H1 (cell line): ENCODE measurements around the gene RAB2B. TPM values are rescaled to one million over a fixed set of nuclear protein-coding genes. Genes with fewer than 3 reads are reported as not detected.

Experiments
- CTCF ChIA-PET: fragments of 300-600 bp; sonication (Branson Sonifier 250); formaldehyde crosslinking; loops from one replicate; lab custom pipeline; 2021; ENCODE audit not compliant: partially characterized antibody; lab: Charles Lee
- POLR2A ChIA-PET: fragments of 300-600 bp; sonication (Branson Sonifier 250); formaldehyde crosslinking; loops from one replicate; lab custom pipeline; 2021; ENCODE audit warnings: inconsistent platforms; ENCODE audit not compliant: partially characterized antibody; lab: Charles Lee
- DNase-seq, 2 experiments: peaks; one replicate each; pipeline versions ENCODE4 v3.0.0 to v3.0.0-alpha.2; 2010 to 2022; ENCODE audit warnings: low spot score in 2 of 2, low read depth in 1 of 2, mixed read lengths in 1 of 2
- FAIRE-seq: peaks from 2 replicates; lab custom pipeline; 2011; peaks lifted over from hg19 to GRCh38; lab: Jason Lieb, UNC
- H2AFZ ChIP-seq: 2 replicates; pipeline ENCODE4 v1.8.1; 2012; ENCODE audit warnings: low read length, inconsistent platforms
- H2AK5ac ChIP-seq: 2 replicates; pipeline ENCODE4 v1.6.1; 2013; ENCODE audit warnings: low read depth, low read length
- H2BK120ac ChIP-seq: replicated peaks from 2 replicates; pipeline ENCODE3; 2013; ENCODE audit warnings: low read depth, low read length, inconsistent platforms
- H2BK12ac ChIP-seq: 2 replicates; pipeline ENCODE4 v1.6.1; 2013; ENCODE audit warnings: low read depth, low read length
- H2BK15ac ChIP-seq: 2 replicates; pipeline ENCODE4 v1.6.1; 2013; ENCODE audit warnings: low read length
- H2BK20ac ChIP-seq: 2 replicates; pipeline ENCODE4 v1.6.1; 2013; ENCODE audit warnings: low read length
- H2BK5ac ChIP-seq: 2 replicates; pipeline ENCODE4 v1.6.1; 2013; ENCODE audit warnings: low read depth, low read length
- H3K14ac ChIP-seq: 2 replicates; pipeline ENCODE4 v1.6.1; 2013; ENCODE audit warnings: inconsistent platforms; ENCODE audit not compliant: insufficient read length
- H3K18ac ChIP-seq: 2 replicates; pipeline ENCODE4 v1.6.1; 2013; ENCODE audit warnings: low read length; ENCODE audit errors: extremely low read depth
- H3K23ac ChIP-seq: 2 replicates; pipeline ENCODE4 v1.6.1; 2013; ENCODE audit warnings: inconsistent platforms; ENCODE audit not compliant: insufficient read length
- H3K23me2 ChIP-seq: 2 replicates; pipeline ENCODE4 v1.6.1; 2013; ENCODE audit warnings: low read depth, low read length
- H3K27ac ChIP-seq: 2 replicates; pipeline ENCODE4 v1.6.1; 2011; ENCODE audit warnings: low read depth, low read length, inconsistent platforms
- H3K27me3 ChIP-seq, 4 experiments: replicated peaks in 1 of 4; 1 replicate in 1 of 4; 2 replicates in 3 of 4; pipeline versions ENCODE4 v1.6.1 to v1.8.1; 2011 to 2013; ENCODE audit warnings: low read length in 3 of 4, mild to moderate bottlenecking in 3 of 4, inconsistent platforms in 2 of 4, mixed read lengths in 2 of 4, moderate library complexity in 1 of 4; ENCODE audit not compliant: control insufficient read depth in 3 of 4, insufficient read depth in 3 of 4; ENCODE audit errors: extremely low read depth in 1 of 4
- H3K36me3 ChIP-seq, 4 experiments: 2 replicates each; pipeline versions ENCODE4 v1.6.1 to v1.8.1; 2011 to 2013; ENCODE audit warnings: mild to moderate bottlenecking in 4 of 4, low read length in 3 of 4, moderate library complexity in 2 of 4, control low read depth in 1 of 4, inconsistent platforms in 1 of 4; ENCODE audit not compliant: insufficient read depth in 4 of 4, control insufficient read depth in 2 of 4
- H3K4ac ChIP-seq: replicated peaks from 2 replicates; pipeline ENCODE3; 2013; ENCODE audit warnings: low read length, low read depth, mixed read lengths, inconsistent platforms; ENCODE audit not compliant: insufficient read length
- H3K4me1 ChIP-seq, 4 experiments: replicated peaks in 1 of 4; 1 replicate in 1 of 4; 2 replicates in 3 of 4; pipeline versions ENCODE4 v1.6.1 to v1.8.1; 2011 to 2013; ENCODE audit warnings: low read length in 3 of 4, inconsistent platforms in 2 of 4, mixed read lengths in 1 of 4; ENCODE audit not compliant: insufficient read depth in 4 of 4, control insufficient read depth in 3 of 4
- H3K4me2 ChIP-seq, 2 experiments: 2 replicates each; pipeline versions ENCODE4 v1.6.1 to v1.8.1; 2011 to 2013; ENCODE audit warnings: low read depth in 2 of 2, low read length in 2 of 2, control low read depth in 1 of 2, inconsistent platforms in 1 of 2, mild to moderate bottlenecking in 1 of 2; ENCODE audit not compliant: insufficient read depth in 1 of 2
- H3K4me3 ChIP-seq, 4 experiments: fragments of 200-600, 300-600 bp in 1 of 4; sonication (generic), shearing (Covaris generic), sonication (Bioruptor Twin) in 1 of 4; 2 replicates each; pipeline versions ENCODE4 v1.5.1 to v1.8.1; 2011 to 2016; ENCODE audit warnings: low read length in 4 of 4, low read depth in 3 of 4, control low read depth in 2 of 4, inconsistent platforms in 2 of 4, mild to moderate bottlenecking in 2 of 4, mixed read lengths in 1 of 4, moderate library complexity in 1 of 4; ENCODE audit not compliant: insufficient read depth in 2 of 4; ENCODE audit errors: extremely low read depth in 1 of 4
- H3K56ac ChIP-seq: replicated peaks from 2 replicates; pipeline ENCODE3; 2013; ENCODE audit warnings: low read depth, mild to moderate bottlenecking, mixed read lengths, low read length, inconsistent platforms; ENCODE audit not compliant: insufficient read length
- H3K79me1 ChIP-seq: 2 replicates; pipeline ENCODE4 v1.6.1; 2013; ENCODE audit warnings: low read depth, low read length, control low read depth
- H3K79me2 ChIP-seq, 2 experiments: 2 replicates each; pipeline versions ENCODE4 v1.6.1 to v1.8.1; 2012 to 2013; ENCODE audit warnings: low read length in 2 of 2, mild to moderate bottlenecking in 2 of 2, inconsistent platforms in 1 of 2; ENCODE audit not compliant: insufficient read depth in 2 of 2, control insufficient read depth in 1 of 2
- H3K9ac ChIP-seq, 4 experiments: replicated peaks in 1 of 4; 1 replicate in 1 of 4; 2 replicates in 3 of 4; pipeline versions ENCODE4 v1.6.1 to v1.8.1; 2011 to 2013; ENCODE audit warnings: low read depth in 3 of 4, low read length in 3 of 4, control low read depth in 2 of 4, mild to moderate bottlenecking in 2 of 4, moderate library complexity in 2 of 4, inconsistent platforms in 1 of 4; ENCODE audit errors: extremely low read depth in 1 of 4
- H3K9me3 ChIP-seq, 2 experiments: 2 replicates each; pipeline versions ENCODE4 v1.6.1 to v1.8.1; 2012 to 2013; ENCODE audit warnings: mild to moderate bottlenecking in 2 of 2, moderate library complexity in 2 of 2, control low read depth in 1 of 2, inconsistent platforms in 1 of 2, low read depth in 1 of 2, low read length in 1 of 2, mixed read lengths in 1 of 2; ENCODE audit not compliant: insufficient read depth in 2 of 2
- H4K20me1 ChIP-seq, 2 experiments: replicated peaks in 1 of 2; 2 replicates each; pipeline versions ENCODE3 to v1.8.1; 2011 to 2013; ENCODE audit warnings: inconsistent platforms in 2 of 2, low read length in 2 of 2, mild to moderate bottlenecking in 1 of 2; ENCODE audit not compliant: insufficient read depth in 2 of 2, control insufficient read depth in 1 of 2
- H4K5ac ChIP-seq: 2 replicates; pipeline ENCODE4 v1.6.1; 2013; ENCODE audit warnings: low read length, low read depth, mixed read lengths, inconsistent platforms; ENCODE audit not compliant: insufficient read length
- H4K8ac ChIP-seq: 2 replicates; pipeline ENCODE4 v1.8.0; 2013; ENCODE audit warnings: mild to moderate bottlenecking, moderate library complexity, low read length, inconsistent platforms; ENCODE audit not compliant: insufficient read depth; ENCODE audit errors: extremely low read depth
- H4K91ac ChIP-seq: replicated peaks from 2 replicates; pipeline ENCODE3; 2013; ENCODE audit warnings: low read length, mixed read lengths, inconsistent platforms; ENCODE audit not compliant: insufficient read length
- ATF2 ChIP-seq: IDR thresholded peaks from 2 replicates; pipeline ENCODE4 v1.6.1; 2012; ENCODE audit warnings: low read length, inconsistent platforms
- CBX5 ChIP-seq: fragments of 300-800, 300-1000 bp; sonication (generic); IDR thresholded peaks from 2 replicates; pipeline ENCODE4 v1.7.1; 2016; ENCODE audit warnings: antibody characterized with exemption, low read length, low read depth
- CTCF ChIP-seq, 3 experiments: IDR thresholded peaks; 1 replicate in 2 of 3; 2 replicates in 1 of 3; pipeline versions ENCODE4 v1.5.1 to v1.6.1; 2011; ENCODE audit warnings: low read length in 3 of 3, mild to moderate bottlenecking in 3 of 3, inconsistent platforms in 2 of 3, low read depth in 1 of 3, moderate library complexity in 1 of 3; ENCODE audit not compliant: insufficient read depth in 1 of 3; ENCODE audit errors: control extremely low read depth in 1 of 3
- RAD21 ChIP-seq, 2 experiments: IDR thresholded peaks in 1 of 2; conservative IDR thresholded peaks in 1 of 2; 2 replicates each; pipeline ENCODE4 v1.6.1; 2011; ENCODE audit warnings: low read depth in 2 of 2, low read length in 2 of 2, improper control_type of control experiment in 1 of 2, inconsistent platforms in 1 of 2, mild to moderate bottlenecking in 1 of 2, moderate library complexity in 1 of 2
- SIX5 ChIP-seq: IDR thresholded peaks from 2 replicates; pipeline ENCODE4 v1.6.1; 2011; ENCODE audit warnings: mild to moderate bottlenecking, low read depth, low read length
- WGBS, 2 experiments: shearing (Covaris generic) in 1 of 2; methylation state at CpG; one replicate each; pipeline versions ENCODE4 v1.1.6 to v1.1.7; 2013 to 2015; ENCODE audit warnings: low lambda C conversion rate in 2 of 2, mixed read lengths in 2 of 2, inconsistent platforms in 1 of 2, low coverage in 1 of 2, missing lambda C conversion rate in 1 of 2; ENCODE audit not compliant: insufficient replicate concordance in 2 of 2, insufficient coverage in 1 of 2, insufficient read length in 1 of 2; ENCODE audit errors: extremely low coverage in 1 of 2, missing lambda C conversion rate in 1 of 2; 5-methylcytosine and 5-hydroxymethylcytosine counted together
- polyA plus RNA-seq, 7 experiments: library from polyadenylated mRNA; depleted of rRNA in 3 of 7; stranded (reverse) in 5 of 7; unstranded in 2 of 7; fragments of >200 nt in 5 of 7; fragments of 200-250 nt in 2 of 7; gene quantifications; 1 replicate in 5 of 7; 2 replicates in 1 of 7; 4 replicates in 1 of 7; pipeline versions ENCODE4 v1.2.1 to v1.2.3, GENCODE V29; 2011 to 2013; ENCODE audit warnings: missing spikeins in 2 of 7, mixed read lengths in 2 of 7
- total RNA-seq: library from RNA; stranded (reverse); fragmentation: NEBNext Ultra II Directional; extraction: Animal tissue kit (Norgen Biotek cat#: 25700); gene quantifications from 2 replicates; pipeline ENCODE4 v1.2.1, GENCODE V29; 2021

Gene RAB2B
- total and polyA plus RNA-seq, 2 of the 8 experiments (the other 6 are each of a cell fraction or from before 2014, with no cell fraction given), result 23.4 to 26.1 TPM

- H3K56ac ChIP-seq, result no peak overlapping the region
- TF ChIP-seq CBX5 (no peak), CTCF (IDR thresholded peaks at IDR 0.05; ENCODE audit: control extremely low read depth in 1 of 3, insufficient read depth in 1 of 3, low read depth in 1 of 3, low read length in 3 of 3) (peak in 2 of 3 experiments; percentile 51 to 56; a peak in 3 of 4 replicates), RAD21 (IDR thresholded peaks at IDR 0.05 in 1 of 2, conservative IDR thresholded peaks at IDR 0.05 in 1 of 2; ENCODE audit: low read depth in 2 of 2, low read length in 2 of 2) (peak; percentile 77 to 81), ATF2 (0 out of 2 replicates have a peak, but pooled peaks have one; percentile 55), SIX5 (no peak)
- no peak overlapping the region for H2AK5ac ChIP-seq
- no peak overlapping the region for H4K8ac ChIP-seq
- no peak overlapping the region for H2BK12ac ChIP-seq
- no peak overlapping the region for H3K4me3 ChIP-seq
- no peak overlapping the region for H4K5ac ChIP-seq
- no peak overlapping the region for H3K23ac ChIP-seq
- no peak overlapping the region for H2BK15ac ChIP-seq
- no peaks in the 10 kb centered on the region for H3K27me3 ChIP-seq
- POLR2A ChIA-PET, result interaction anchor here (0.8 to 5.9 kb wide), 20 partner anchors 9 to 129 kb away, joined by 3 to 61 read pairs (median 5); partner anchors contain the start of genes METTL3, RAB2B, SALL2 and TOX4
- peaks cover 40 to 93% (median 76%) of the 10 kb centered on the region in 4 experiments for H3K36me3 ChIP-seq
- no peak overlapping the region for H2BK5ac ChIP-seq
- no peak overlapping the region for H4K91ac ChIP-seq
- no peak overlapping the region for H3K18ac ChIP-seq
- H4K20me1 ChIP-seq, result peaks cover 0 to 6% of the 10 kb centered on the region in 2 experiments
- peak; percentile 77 for FAIRE-seq
- no peaks in the 10 kb centered on the region for H3K23me2 ChIP-seq
- no peak overlapping the region for H3K14ac ChIP-seq
- no peak overlapping the region for H3K4me2 ChIP-seq
- peaks cover 0 to 2% (median 1%) of the 10 kb centered on the region in 4 experiments; a peak in 2 of 7 replicates for H3K4me1 ChIP-seq
- peak overlapping the region; percentile 55; the same call in 1 of the 2 replicates for H3K27ac ChIP-seq
- peak in 1 of 2 experiments; percentile 43 for DNase-seq
- H2BK20ac ChIP-seq, result no peak overlapping the region
- no peak overlapping the region for H3K4ac ChIP-seq
- no peak overlapping the region for H2BK120ac ChIP-seq
- H3K9ac ChIP-seq, result no peak overlapping the region
- peaks cover 0 to 11% of the 10 kb centered on the region in 2 experiments; a peak in 2 of 4 replicates for H3K79me2 ChIP-seq
- WGBS, 2 experiments, result 81% methylated on average over 5 of the region's 5 CpGs; no CpG with 5 or more reads in 1 of the 2 experiments
- CTCF ChIA-PET, result interaction anchor here (1.0 to 5.4 kb wide), 37 partner anchors 9 to 415 kb away, joined by 3 to 64 read pairs (median 6); partner anchors contain the start of genes CHD8, METTL3, OR10G3 and SALL2
- no peak overlapping the region for H2AFZ ChIP-seq
- H3K79me1 ChIP-seq, result no peaks in the 10 kb centered on the region
- H3K9me3 ChIP-seq, result no peaks in the 10 kb centered on the region
Measured at GRCh38 chr14:21498540-21499526, 22.1 kb upstream of the RAB2B start.
